HepG2 (cell line): Measurements from ENCODE around the gene L3MBTL4. TPM values are rescaled to one million over a fixed set of nuclear protein-coding genes. Genes with fewer than 3 reads are reported as not detected.

ENCODE experiments used
- ESRRA ChIP-seq: sonication (generic); formaldehyde crosslinking; IDR thresholded peaks from 2 replicates; pipeline ENCODE4 v1.5.1; 2020; ENCODE audit warnings: mild to moderate bottlenecking, low read depth, missing genetic modification reagents
- NONO ChIP-seq, 2 experiments: fragments of 450-650 bp in 1 of 2; sonication (generic) in 1 of 2; formaldehyde crosslinking in 1 of 2; IDR thresholded peaks in 1 of 2; conservative IDR thresholded peaks in 1 of 2; 2 replicates each; pipeline versions ENCODE4 v1.6.1 to v1.8.0; 2017 to 2022; ENCODE audit warnings: mild to moderate bottlenecking in 1 of 2, missing genetic modification reagents in 1 of 2, moderate library complexity in 1 of 2
- SAP130 ChIP-seq: IDR thresholded peaks from 2 replicates; pipeline ENCODE4 v1.6.1; 2016; ENCODE audit warnings: low read depth
- SMAD1 ChIP-seq: sonication (generic); formaldehyde crosslinking; IDR thresholded peaks from 2 replicates; pipeline ENCODE4 v1.4.0; 2020; ENCODE audit warnings: missing genetic modification reagents, low read depth, mild to moderate bottlenecking, borderline replicate concordance
- SMC3 ChIP-seq: IDR thresholded peaks from 2 replicates; pipeline ENCODE4 v1.6.1; 2011; ENCODE audit warnings: low read length, improper control_type of control experiment
- TRIM22 ChIP-seq: fragments of 450-650 bp; IDR thresholded peaks from 2 replicates; pipeline ENCODE4 v1.6.1; 2017
- ZBTB40 ChIP-seq, 2 experiments: fragments of 450-650 bp in 1 of 2; sonication (generic) in 1 of 2; formaldehyde crosslinking in 1 of 2; IDR thresholded peaks; 2 replicates each; pipeline versions ENCODE4 v1.6.1 to v1.8.0; 2016 to 2022; ENCODE audit warnings: antibody characterized with exemption in 1 of 2, mild to moderate bottlenecking in 1 of 2, missing genetic modification reagents in 1 of 2
- ZBTB7A ChIP-seq: sonication (generic); formaldehyde crosslinking; IDR thresholded peaks from 2 replicates; pipeline ENCODE4 v1.8.0; 2022; ENCODE audit warnings: mild to moderate bottlenecking, missing genetic modification reagents
- ZNF740 ChIP-seq: sonication (generic); formaldehyde crosslinking; IDR thresholded peaks from 2 replicates; pipeline ENCODE4 v1.4.0; 2020; ENCODE audit warnings: missing genetic modification reagents
- ZNF766 ChIP-seq: sonication (generic); formaldehyde crosslinking; IDR thresholded peaks from 2 replicates; pipeline ENCODE4 v1.5.0; 2020; ENCODE audit warnings: missing genetic modification reagents, borderline replicate concordance
- ZNF792 ChIP-seq: IDR thresholded peaks from 2 replicates; pipeline ENCODE4 v1.6.1; 2016
- ZSCAN22 ChIP-seq: sonication (generic); formaldehyde crosslinking; IDR thresholded peaks from 2 replicates; pipeline ENCODE4 v1.4.0; 2020; ENCODE audit warnings: mild to moderate bottlenecking, missing genetic modification reagents
- polyA plus RNA-seq, 8 experiments: library from polyadenylated mRNA; depleted of rRNA in 3 of 8; stranded (reverse) in 7 of 8; unstranded in 1 of 8; fragments of >200 nt; fragmentation: Illumina TruSeq in 4 of 8; extraction: Trizol in 4 of 8; gene quantifications; 2 replicates each; pipeline versions ENCODE4 v1.2.1 to v1.2.3, GENCODE V29; 2011 to 2016; ENCODE audit warnings: low read depth in 4 of 8, missing spikeins in 1 of 8, mixed read lengths in 1 of 8; ENCODE audit not compliant: insufficient read depth in 1 of 8
- total RNA-seq, 5 experiments: library from RNA; depleted of rRNA; stranded (reverse); fragments of >200 nt; fragmentation: Illumina TruSeq; extraction: Trizol; gene quantifications; 2 replicates each; pipeline ENCODE4 v1.2.3, GENCODE V29; 2016; ENCODE audit warnings: low read depth in 1 of 5
- TF ChIP-seq, protein P1 (sequence below): sonication (generic); formaldehyde crosslinking; IDR thresholded peaks from 2 replicates; pipeline ENCODE4 v1.5.1; 2020; ENCODE audit warnings: mild to moderate bottlenecking, missing genetic modification reagents, moderate library complexity

L3MBTL4 gene
- total and polyA plus RNA-seq, 2 of the 13 experiments (the other 11 are each of a cell fraction or from before 2014, with no cell fraction given) = 10.8 to 13.3 TPM

GRCh38 chr18:6315517-6316331 lies 99.0 kb downstream of the L3MBTL4 start (continued):
- TF ChIP-seq TRIM22 (no peak), NONO (IDR thresholded peaks at IDR 0.05) (no peak), NONO (CRISPR knock-in tag; conservative IDR thresholded peaks at IDR 0.05) (no peak), ZNF792 (CRISPR knock-in tag) (no peak), SAP130 (peak; percentile 43; the same call in 1 of the 2 replicates), ZSCAN22 (CRISPR knock-in tag) (no peak), SMAD1 (no peak), SMC3 (no peak), ZBTB7A (CRISPR knock-in tag) (no peak), ZBTB40 (IDR thresholded peaks at IDR 0.05) (no peak), ZBTB40 (CRISPR knock-in tag; IDR thresholded peaks at IDR 0.05) (no peak; the same call in 1 of the 2 replicates), ESRRA (no peak), ZNF766 (CRISPR knock-in tag) (no peak), ZNF740 (CRISPR knock-in tag) (no peak)
- TF ChIP-seq, protein P1, sequence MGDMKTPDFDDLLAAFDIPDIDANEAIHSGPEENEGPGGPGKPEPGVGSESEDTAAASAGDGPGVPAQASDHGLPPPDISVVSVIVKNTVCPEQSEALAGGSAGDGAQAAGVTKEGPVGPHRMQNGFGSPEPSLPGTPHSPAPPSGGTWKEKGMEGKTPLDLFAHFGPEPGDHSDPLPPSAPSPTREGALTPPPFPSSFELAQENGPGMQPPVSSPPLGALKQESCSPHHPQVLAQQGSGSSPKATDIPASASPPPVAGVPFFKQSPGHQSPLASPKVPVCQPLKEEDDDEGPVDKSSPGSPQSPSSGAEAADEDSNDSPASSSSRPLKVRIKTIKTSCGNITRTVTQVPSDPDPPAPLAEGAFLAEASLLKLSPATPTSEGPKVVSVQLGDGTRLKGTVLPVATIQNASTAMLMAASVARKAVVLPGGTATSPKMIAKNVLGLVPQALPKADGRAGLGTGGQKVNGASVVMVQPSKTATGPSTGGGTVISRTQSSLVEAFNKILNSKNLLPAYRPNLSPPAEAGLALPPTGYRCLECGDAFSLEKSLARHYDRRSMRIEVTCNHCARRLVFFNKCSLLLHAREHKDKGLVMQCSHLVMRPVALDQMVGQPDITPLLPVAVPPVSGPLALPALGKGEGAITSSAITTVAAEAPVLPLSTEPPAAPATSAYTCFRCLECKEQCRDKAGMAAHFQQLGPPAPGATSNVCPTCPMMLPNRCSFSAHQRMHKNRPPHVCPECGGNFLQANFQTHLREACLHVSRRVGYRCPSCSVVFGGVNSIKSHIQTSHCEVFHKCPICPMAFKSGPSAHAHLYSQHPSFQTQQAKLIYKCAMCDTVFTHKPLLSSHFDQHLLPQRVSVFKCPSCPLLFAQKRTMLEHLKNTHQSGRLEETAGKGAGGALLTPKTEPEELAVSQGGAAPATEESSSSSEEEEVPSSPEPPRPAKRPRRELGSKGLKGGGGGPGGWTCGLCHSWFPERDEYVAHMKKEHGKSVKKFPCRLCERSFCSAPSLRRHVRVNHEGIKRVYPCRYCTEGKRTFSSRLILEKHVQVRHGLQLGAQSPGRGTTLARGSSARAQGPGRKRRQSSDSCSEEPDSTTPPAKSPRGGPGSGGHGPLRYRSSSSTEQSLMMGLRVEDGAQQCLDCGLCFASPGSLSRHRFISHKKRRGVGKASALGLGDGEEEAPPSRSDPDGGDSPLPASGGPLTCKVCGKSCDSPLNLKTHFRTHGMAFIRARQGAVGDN (CRISPR knock-in tag) = peak; percentile 38
